Ovary (tissue), 3 donors: ENCODE data around the gene PLEKHH3.

ENCODE experiments used
- EP300 ChIP-seq: sonication (generic); formaldehyde crosslinking; IDR thresholded peaks from one replicate; pipeline ENCODE4 v1.6.1; 2017; ENCODE audit warnings: antibody characterized with exemption
- TF ChIP-seq, protein P1 (sequence below), 3 donors: fragments of 450-650 bp in 2 of 3; fragments of 200-600 bp in 1 of 3; IDR thresholded peaks; one replicate each; pipeline versions ENCODE4 v1.5.1 to v1.8.0; 2016 to 2022; ENCODE audit warnings: antibody characterized with exemption in 3 of 3, mild to moderate bottlenecking in 1 of 3
- donor health status: DM: no; HTN: no; CAD: no.

DNA sequence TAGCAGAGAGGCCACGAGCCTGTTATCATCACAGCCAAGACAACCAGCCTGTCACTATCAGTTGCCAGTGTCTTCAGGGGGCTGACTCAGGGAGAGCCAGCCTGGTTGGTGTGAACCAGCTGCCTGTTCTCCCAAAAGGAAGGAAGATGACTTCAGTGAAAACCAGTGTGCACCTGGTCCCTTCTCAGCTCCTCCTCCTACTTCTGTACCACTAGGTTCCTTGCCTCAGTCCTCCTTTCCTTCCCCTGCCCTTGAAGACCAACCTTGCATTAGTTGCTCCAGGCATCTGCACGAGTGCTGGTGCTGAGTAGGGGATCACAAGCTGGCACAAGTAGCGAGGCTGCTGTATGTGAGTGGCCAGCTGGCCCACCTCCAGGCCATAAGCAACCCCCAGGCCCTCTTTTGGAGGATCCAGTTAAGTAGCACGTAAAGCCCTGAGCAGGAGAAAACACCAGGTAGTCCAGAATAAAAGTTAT is 58.8 kb downstream of the PLEKHH3 start:
- TF ChIP-seq, protein P1, sequence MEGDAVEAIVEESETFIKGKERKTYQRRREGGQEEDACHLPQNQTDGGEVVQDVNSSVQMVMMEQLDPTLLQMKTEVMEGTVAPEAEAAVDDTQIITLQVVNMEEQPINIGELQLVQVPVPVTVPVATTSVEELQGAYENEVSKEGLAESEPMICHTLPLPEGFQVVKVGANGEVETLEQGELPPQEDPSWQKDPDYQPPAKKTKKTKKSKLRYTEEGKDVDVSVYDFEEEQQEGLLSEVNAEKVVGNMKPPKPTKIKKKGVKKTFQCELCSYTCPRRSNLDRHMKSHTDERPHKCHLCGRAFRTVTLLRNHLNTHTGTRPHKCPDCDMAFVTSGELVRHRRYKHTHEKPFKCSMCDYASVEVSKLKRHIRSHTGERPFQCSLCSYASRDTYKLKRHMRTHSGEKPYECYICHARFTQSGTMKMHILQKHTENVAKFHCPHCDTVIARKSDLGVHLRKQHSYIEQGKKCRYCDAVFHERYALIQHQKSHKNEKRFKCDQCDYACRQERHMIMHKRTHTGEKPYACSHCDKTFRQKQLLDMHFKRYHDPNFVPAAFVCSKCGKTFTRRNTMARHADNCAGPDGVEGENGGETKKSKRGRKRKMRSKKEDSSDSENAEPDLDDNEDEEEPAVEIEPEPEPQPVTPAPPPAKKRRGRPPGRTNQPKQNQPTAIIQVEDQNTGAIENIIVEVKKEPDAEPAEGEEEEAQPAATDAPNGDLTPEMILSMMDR (IDR thresholded peaks at IDR 0.05), result no peak
- TF ChIP-seq EP300, result no peak
